HL-60 (cell line): ENCODE results near the gene ESRRA.
"Not testable (repeated sequence)": the region's sequence is repeated elsewhere in the genome, so short reads cannot be mapped to it uniquely, and the experiment has no call there.

Experiments
- DNase-seq, 2 experiments: peaks; one replicate each; pipeline ENCODE4 v3.0.0-alpha.2; 2010 to 2020; ENCODE audit warnings: low read depth in 1 of 2, low spot score in 1 of 2
- H3K27ac ChIP-seq: fragments of 250-450 bp; sonication (Bioruptor Pico); replicated peaks from 2 replicates; pipeline ENCODE4 v1.5.1; 2020; ENCODE audit warnings: mild to moderate bottlenecking, moderate library complexity
- H3K27me3 ChIP-seq: fragments of 250-450 bp; sonication (Bioruptor Pico); 2 replicates; pipeline ENCODE4 v1.5.1; 2021; ENCODE audit warnings: mild to moderate bottlenecking, moderate library complexity; ENCODE audit not compliant: insufficient read depth, poor library complexity, severe bottlenecking
- H3K4me3 ChIP-seq: replicated peaks from 2 replicates; pipeline ENCODE4 v1.5.1; 2011; ENCODE audit warnings: mild to moderate bottlenecking, control low read depth, low read length; ENCODE audit not compliant: insufficient read depth
- CTCF ChIP-seq: IDR thresholded peaks from one replicate; pipeline ENCODE4 v1.5.1; 2011; ENCODE audit warnings: low read length, control low read depth, inconsistent platforms; ENCODE audit not compliant: insufficient read depth
- GABPA ChIP-seq: IDR thresholded peaks from 2 replicates; pipeline ENCODE4 v1.6.1; 2012; ENCODE audit warnings: low read depth
- POLR2AphosphoS5 ChIP-seq: IDR thresholded peaks from 2 replicates; pipeline ENCODE4 v1.6.1; 2012; ENCODE audit warnings: low read depth
- REST ChIP-seq: IDR thresholded peaks from 2 replicates; pipeline ENCODE4 v1.6.1; 2012; ENCODE audit warnings: low read depth; ENCODE audit not compliant: insufficient replicate concordance
- SPI1 ChIP-seq: IDR thresholded peaks from 2 replicates; pipeline ENCODE4 v1.6.1; 2012; ENCODE audit warnings: low read depth, mild to moderate bottlenecking, borderline replicate concordance

ESRRA gene

GRCh38 chr11:64314805-64315561 lies 9.7 kb downstream of the ESRRA start:
- Histone ChIP-seq H3K27ac (no peak overlapping the region), H3K27me3 (no peaks in the 10 kb centered on the region), H3K4me3 (no peak overlapping the region)
- TF ChIP-seq CTCF (no peak), GABPA (no peak), SPI1 (no peak), REST (no peak), POLR2AphosphoS5 (no peak)
- no peak for DNase-seq

- peak overlapping the region; percentile 96 for H3K27ac ChIP-seq
- not testable (repeated sequence) for DNase-seq, H3K27me3 ChIP-seq
- H3K4me3 ChIP-seq, result peak overlapping the region; percentile 92
Observed at GRCh38 chr11:64315667-64316526, 10.6 kb downstream of the ESRRA start.

GRCh38 chr11:64316672-64317324 lies 11.5 kb downstream of the ESRRA start:
- no peaks in the 10 kb centered on the region for H3K27me3 ChIP-seq
- H3K4me3 ChIP-seq, result peak overlapping the region; percentile 92
- DNase-seq, result peak in 1 of 2 experiments; percentile 51
- peak overlapping the region; percentile 96 for H3K27ac ChIP-seq
- TF ChIP-seq REST (no peak), POLR2AphosphoS5 (no peak), SPI1 (no peak), GABPA (no peak), CTCF (no peak)

GRCh38 chr11:64317325-64317960 lies 12.1 kb downstream of the ESRRA start, which contains the start of gene TRMT112:
TSS of gene TRMT112 (minus strand) at chr11:64317559. CDS start at chr11:64317526, 33 bp downstream.
- peak; percentile 96 to 100 for DNase-seq
- TF ChIP-seq REST, result no peak
- TF ChIP-seq POLR2AphosphoS5, result peak; percentile 86
- TF ChIP-seq GABPA, result peak; percentile 97
- peak; percentile 48; the same call in 1 of the 2 replicates for TF ChIP-seq SPI1
- Histone ChIP-seq H3K4me3 (peak within 1 kb of the TSS; percentile 92), H3K27me3 (no peaks in the 10 kb centered on the region), H3K27ac (peak within 1 kb of the TSS; percentile 96)
